HG02981 (cell line): ENCODE data around the gene NIPSNAP3A.

Experiments
- ATAC-seq: cut with Tn5 transposase; IDR thresholded peaks from one replicate; pipeline ENCODE4 v1.9.1; 2021; ENCODE audit warnings: mild to moderate bottlenecking, moderate library complexity; ENCODE audit not compliant: unreplicated experiment

The NIPSNAP3A gene

GRCh38 chr9:104774132-104774531 is 26.6 kb downstream of the NIPSNAP3A start:
- ATAC-seq: no peak

DNA sequence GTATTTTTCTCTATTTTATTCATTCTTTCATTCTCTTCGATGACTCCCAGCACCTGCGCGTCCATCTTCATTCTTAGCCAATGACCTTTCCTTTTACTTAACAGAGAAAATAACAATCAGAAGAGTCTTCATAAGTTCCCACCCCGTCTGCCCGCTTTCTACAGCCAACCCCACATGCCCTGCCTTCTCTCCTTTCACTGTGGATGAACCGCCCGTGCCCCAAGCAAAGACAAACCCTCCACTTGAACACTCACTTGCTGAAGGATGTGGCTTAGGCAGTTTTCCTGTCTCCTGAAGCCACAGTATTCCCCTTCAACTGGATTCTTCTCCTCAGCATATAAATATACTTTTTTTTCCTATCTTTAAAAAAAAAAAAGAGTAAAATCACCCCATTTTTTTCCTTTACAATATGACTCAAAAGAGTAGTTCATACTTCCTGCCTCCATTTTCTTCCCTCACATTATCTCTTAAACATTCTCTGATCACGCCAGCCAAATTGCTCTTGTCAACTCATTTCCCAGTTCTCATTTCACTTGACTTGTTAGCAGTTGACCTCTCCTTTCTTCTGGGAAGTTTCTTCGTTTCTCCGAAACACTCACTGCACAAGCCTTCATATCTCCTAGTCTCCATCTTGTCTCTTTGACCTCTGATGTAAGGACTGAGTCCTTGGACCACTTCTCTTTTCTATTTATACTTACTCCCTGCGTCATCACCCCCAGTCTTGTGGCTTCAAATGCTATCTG is 27.5 kb downstream of the NIPSNAP3A start:
- peak; percentile 87 for ATAC-seq

DNA sequence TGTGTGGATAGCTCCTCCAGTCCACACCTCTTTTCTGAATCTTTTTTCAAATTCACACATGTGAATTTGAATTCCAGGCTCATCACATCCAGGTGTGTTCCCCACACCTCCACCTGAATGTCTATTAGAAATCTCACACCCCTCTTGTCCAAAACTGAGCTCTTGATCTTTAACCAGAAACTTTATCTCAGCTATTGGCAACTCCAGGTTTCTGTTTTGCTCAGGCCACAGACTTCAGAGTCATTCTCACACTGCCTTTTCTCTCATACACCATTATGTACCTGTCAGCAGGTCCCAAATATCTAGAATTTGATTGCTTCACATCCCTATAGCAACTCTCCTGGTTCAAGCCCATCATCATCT is 28.1 kb downstream of the NIPSNAP3A start:
- ATAC-seq: peak; percentile 71

DNA sequence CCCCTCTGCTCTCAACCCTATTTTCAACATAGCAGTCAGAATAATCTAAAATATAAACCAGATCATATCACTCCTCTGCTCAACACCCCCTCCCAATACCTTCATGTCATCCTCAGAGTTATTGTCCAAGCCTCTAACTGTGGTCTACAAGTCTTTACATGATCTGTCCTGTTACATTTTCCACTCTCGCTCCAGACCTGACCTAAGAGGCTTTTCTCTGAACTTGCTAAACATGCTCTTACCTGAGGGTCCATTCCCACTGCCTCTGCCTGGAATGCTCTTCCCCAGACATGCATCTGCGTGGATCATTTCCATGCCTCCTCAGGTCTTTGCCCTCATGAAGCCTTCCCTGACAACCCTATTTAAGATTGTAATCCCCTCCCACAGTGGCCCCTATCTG is 28.5 kb downstream of the NIPSNAP3A start:
- ATAC-seq: no peak

DNA sequence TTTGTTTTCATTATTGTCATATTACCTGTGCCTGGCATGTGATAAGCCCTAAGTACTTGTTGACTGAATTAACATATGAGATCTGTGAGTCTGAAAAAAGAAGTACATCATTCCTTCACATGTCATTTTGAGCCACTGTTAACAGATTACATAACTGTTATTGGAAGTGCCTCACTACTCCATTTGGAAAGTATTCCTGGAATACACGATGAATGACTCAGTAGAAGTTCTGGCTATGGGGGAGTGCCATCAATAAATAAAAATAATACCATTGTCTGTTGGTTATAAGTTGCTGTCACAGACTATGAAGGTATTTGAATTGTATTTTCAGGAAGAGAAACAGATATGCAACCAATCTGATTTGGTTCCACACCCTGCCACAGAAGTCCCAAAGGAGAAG is 29.3 kb downstream of the NIPSNAP3A start:
- ATAC-seq: no peak

DNA sequence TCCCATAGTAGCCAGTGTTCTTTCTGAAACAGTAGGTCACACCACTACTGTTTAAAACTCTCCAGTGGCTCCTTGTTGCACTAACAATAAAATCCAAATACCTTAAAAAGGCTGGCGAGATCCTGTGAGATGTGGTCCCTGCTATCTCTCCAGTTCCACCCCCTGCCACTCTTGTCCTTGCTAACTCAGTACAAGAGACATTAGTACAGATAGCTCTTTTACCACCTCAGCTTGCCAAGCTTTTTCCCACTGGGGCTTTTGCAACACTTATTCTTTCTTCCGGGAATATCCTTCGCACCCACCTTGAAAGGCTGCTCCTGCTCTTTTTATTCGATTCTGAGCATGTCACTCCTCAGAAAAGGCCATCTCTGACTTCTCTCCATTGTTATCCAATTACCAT is 31.3 kb downstream of the NIPSNAP3A start:
- ATAC-seq: no peak

DNA sequence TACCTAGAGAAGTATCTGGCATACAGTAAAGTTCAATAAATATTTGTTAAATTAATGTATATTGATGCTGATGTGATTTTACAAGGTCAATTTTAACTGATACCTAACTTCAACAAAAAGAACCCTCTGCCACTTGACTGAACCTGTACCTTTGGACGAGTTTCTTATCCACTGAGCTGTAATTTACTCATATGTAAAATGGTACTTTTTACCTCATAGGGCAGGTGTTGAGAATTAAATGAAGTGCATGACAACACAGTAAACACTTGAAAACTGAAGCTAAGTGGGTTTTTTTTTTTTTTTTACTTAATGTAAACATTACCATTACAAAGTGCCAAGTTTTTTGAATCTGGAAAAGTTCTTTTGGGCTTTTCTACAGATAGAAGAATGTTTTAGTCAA is 31.9 kb downstream of the NIPSNAP3A start:
- no peak for ATAC-seq

GRCh38 chr9:104779946-104780535 is 32.6 kb downstream of the NIPSNAP3A start:
- ATAC-seq: no peak

DNA sequence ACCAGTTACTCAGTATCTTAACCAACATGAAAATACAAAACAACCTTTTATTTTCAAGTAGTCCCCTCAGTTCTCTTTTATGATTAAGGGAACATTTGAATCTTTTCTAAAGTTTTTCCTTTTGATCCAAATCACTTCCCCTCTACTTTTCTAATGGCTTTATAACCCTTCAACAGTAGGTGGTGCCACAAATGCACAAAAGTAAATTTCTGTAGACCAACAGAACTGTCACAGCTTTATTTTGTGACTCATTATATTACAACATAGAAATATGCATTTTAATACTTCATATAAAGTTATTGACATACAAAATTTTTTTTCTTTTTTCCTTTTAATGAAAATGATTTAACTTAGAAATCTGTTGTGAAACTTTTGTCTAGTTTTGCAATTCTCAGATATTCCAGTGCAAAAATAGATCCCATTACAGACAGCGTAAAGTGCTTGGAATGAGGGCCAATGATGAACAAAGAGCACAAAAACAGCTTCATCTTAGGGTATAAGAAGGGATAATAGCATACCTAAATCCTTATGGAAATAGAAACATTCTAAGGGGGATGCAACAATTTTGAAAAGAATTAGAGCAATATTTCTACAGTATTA is 33.4 kb downstream of the NIPSNAP3A start:
- no peak for ATAC-seq

- ATAC-seq: no peak
Measured at GRCh38 chr9:104783588-104783987, 36.1 kb downstream of the NIPSNAP3A start.

DNA sequence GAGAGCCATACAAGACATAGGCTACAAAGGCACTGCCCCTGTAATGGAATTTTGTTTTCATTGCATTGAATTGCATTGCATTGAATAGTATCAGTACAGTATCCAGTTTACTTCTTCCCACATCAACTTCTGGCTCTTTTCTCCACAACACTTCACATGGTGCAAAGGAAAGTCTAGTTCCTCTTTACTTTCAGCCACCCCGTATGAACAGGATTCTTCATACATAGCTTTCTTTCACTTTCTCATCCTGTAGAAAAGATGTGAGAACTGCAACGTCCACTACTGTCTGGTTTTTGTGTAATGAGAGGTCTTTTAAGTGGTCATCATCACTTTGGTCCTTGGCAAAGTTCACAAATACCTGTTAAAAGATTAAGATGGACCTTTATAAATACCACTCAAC is 36.6 kb downstream of the NIPSNAP3A start:
- peak; percentile 84 for ATAC-seq

- ATAC-seq: no peak
Measured at GRCh38 chr9:104786293-104786692, 38.8 kb downstream of the NIPSNAP3A start.

DNA sequence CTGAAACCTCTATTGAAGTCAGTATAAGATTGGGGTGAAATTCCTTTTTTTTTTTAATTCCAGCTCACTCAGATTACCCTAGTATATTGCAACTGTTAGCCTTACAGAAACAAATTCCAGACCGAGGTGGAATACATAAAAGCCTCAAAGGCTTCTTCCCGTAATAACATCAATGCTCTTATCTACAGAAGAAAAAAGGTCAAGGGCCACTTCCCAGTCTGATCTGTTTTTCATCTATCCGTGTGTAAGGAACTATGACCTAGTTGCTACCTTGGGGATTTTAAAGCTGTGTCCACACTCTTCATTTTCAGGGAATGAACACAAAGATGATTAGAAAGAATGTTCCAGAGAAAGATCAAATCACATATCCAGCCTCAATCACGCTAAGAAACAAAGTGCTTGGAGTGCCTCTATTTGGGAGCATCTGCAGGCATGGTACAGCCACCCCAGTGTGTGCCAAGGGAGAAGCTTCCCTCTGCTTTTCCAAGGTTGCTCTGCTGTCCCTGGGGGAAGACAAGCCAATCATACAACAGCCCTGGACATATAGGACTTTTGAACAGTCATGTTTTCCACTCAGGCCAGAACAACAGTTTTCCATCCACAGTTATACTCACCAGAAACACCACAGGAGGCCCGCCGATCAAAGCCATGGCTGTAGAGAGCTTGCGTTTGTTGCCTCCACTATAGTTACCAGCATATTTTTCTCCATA is 40.0 kb downstream of the NIPSNAP3A start:
- ATAC-seq: no peak

GRCh38 chr9:104788251-104788650 is 40.8 kb downstream of the NIPSNAP3A start:
- ATAC-seq: no peak

GRCh38 chr9:104794070-104794469 is 46.6 kb downstream of the NIPSNAP3A start:
- ATAC-seq: no peak

- ATAC-seq: no peak
Measured at GRCh38 chr9:104795082-104795481, 47.6 kb downstream of the NIPSNAP3A start.

GRCh38 chr9:104795857-104796256 is 48.4 kb downstream of the NIPSNAP3A start:
- ATAC-seq: no peak

GRCh38 chr9:104798209-104798995 is 50.9 kb downstream of the NIPSNAP3A start:
- ATAC-seq: no peak

DNA sequence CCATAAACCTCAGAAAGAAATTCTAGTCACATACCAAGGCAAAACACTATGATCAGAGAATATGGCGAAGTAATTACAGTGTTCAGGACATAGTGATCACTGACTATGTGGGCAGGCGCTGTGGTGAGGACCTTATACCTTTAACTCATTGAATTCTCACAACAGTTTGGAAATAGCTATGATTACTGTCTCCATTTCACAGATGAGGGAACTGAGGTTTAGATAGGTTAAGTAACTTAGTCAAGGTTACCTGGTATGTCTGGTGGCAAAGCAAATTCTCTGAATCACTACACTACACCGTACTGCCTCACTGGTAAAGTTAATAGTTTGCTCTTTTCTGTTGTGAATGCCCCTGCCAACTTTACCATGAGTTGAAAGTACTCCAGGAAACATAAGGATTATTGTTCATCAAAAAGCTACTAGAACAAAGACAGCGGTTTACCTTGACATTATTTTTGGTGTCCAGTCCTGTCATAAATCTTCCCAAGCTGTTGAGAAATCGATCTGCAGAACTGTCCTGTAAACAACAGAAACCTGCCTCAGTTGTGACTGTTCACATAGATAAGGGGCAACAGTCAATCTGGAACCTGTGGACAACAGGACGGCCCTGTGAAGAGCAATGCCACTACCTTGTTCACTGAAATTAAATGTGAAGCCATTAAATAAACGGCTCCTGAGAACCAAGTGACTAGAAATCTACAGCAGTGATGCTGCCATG is 52.7 kb downstream of the NIPSNAP3A start:
- no peak for ATAC-seq

- ATAC-seq: no peak
Measured at GRCh38 chr9:104802110-104802509, 54.6 kb downstream of the NIPSNAP3A start.
